HEK293 (cell line): ENCODE measurements around the gene FAM149B1.

Experiments
- FEZF1 ChIP-seq: fragments of 450-650 bp; formaldehyde crosslinking; IDR thresholded peaks from 2 replicates; pipeline ENCODE4 v1.5.1; 2016; ENCODE audit warnings: missing biosample characterization, missing genetic modification characterization
- IKZF3 ChIP-seq: fragments of 450-650 bp; IDR thresholded peaks from 2 replicates; pipeline ENCODE4 v1.5.0; 2018; ENCODE audit warnings: missing biosample characterization, mild to moderate bottlenecking, missing genetic modification characterization, moderate library complexity
- INSM2 ChIP-seq: fragments of 450-650 bp; formaldehyde crosslinking; IDR thresholded peaks from 2 replicates; pipeline ENCODE4 v1.5.1; 2016; ENCODE audit warnings: missing biosample characterization, missing genetic modification characterization
- KLF10 ChIP-seq: fragments of 450-650 bp; IDR thresholded peaks from 2 replicates; pipeline ENCODE4 v1.5.1; 2018; ENCODE audit warnings: missing biosample characterization, mild to moderate bottlenecking, missing genetic modification characterization
- KLF16 ChIP-seq: fragments of 450-650 bp; formaldehyde crosslinking; IDR thresholded peaks from 2 replicates; pipeline ENCODE4 v1.5.1; 2017; ENCODE audit warnings: missing biosample characterization, missing genetic modification characterization
- KLF8 ChIP-seq: fragments of 450-650 bp; formaldehyde crosslinking; IDR thresholded peaks from 2 replicates; pipeline ENCODE4 v1.5.1; 2016; ENCODE audit warnings: missing biosample characterization, missing genetic modification characterization
- KLF9 ChIP-seq: fragments of 450-650 bp; formaldehyde crosslinking; IDR thresholded peaks from 2 replicates; pipeline ENCODE4 v1.5.1; 2016; ENCODE audit warnings: missing biosample characterization, missing genetic modification characterization, low read depth
- SP2 ChIP-seq: fragments of 450-650 bp; formaldehyde crosslinking; IDR thresholded peaks from 2 replicates; pipeline ENCODE4 v1.5.1; 2016; ENCODE audit warnings: missing biosample characterization, missing genetic modification characterization
- SP7 ChIP-seq: fragments of 450-650 bp; formaldehyde crosslinking; IDR thresholded peaks from 2 replicates; pipeline ENCODE4 v1.5.1; 2016; ENCODE audit warnings: missing biosample characterization, missing genetic modification characterization
- YY1 ChIP-seq: fragments of 450-650 bp; formaldehyde crosslinking; IDR thresholded peaks from 2 replicates; pipeline ENCODE4 v1.5.1; 2018; ENCODE audit warnings: missing biosample characterization, missing genetic modification characterization
- YY2 ChIP-seq: fragments of 450-650 bp; formaldehyde crosslinking; IDR thresholded peaks from 2 replicates; pipeline ENCODE4 v1.5.1; 2016; ENCODE audit warnings: missing biosample characterization, missing genetic modification characterization
- ZBTB20 ChIP-seq: fragments of 450-650 bp; formaldehyde crosslinking; IDR thresholded peaks from 2 replicates; pipeline ENCODE4 v1.5.1; 2016; ENCODE audit warnings: missing biosample characterization, missing genetic modification characterization
- ZBTB44 ChIP-seq: fragments of 450-650 bp; IDR thresholded peaks from 2 replicates; pipeline ENCODE4 v1.5.1; 2018; ENCODE audit warnings: missing biosample characterization, mild to moderate bottlenecking, missing genetic modification characterization
- ZEB2 ChIP-seq: fragments of 450-650 bp; formaldehyde crosslinking; IDR thresholded peaks from 2 replicates; pipeline ENCODE4 v1.5.1; 2016; ENCODE audit warnings: missing biosample characterization, missing genetic modification characterization
- ZFP69B ChIP-seq: fragments of 450-650 bp; formaldehyde crosslinking; IDR thresholded peaks from 2 replicates; pipeline ENCODE4 v1.5.1; 2016; ENCODE audit warnings: missing biosample characterization, missing genetic modification characterization
- ZNF112 ChIP-seq: fragments of 450-650 bp; formaldehyde crosslinking; IDR thresholded peaks from 2 replicates; pipeline ENCODE4 v1.5.0; 2017; ENCODE audit warnings: missing biosample characterization, missing genetic modification characterization
- ZNF2 ChIP-seq: fragments of 450-650 bp; formaldehyde crosslinking; IDR thresholded peaks from 2 replicates; pipeline ENCODE4 v1.5.1; 2016; ENCODE audit warnings: missing biosample characterization, missing genetic modification characterization
- ZNF335 ChIP-seq: fragments of 450-650 bp; formaldehyde crosslinking; conservative IDR thresholded peaks from 2 replicates; pipeline ENCODE4 v1.5.1; 2016; ENCODE audit warnings: missing biosample characterization, missing genetic modification characterization
- ZNF341 ChIP-seq: fragments of 450-650 bp; formaldehyde crosslinking; IDR thresholded peaks from 2 replicates; pipeline ENCODE4; 2016; ENCODE audit warnings: low read depth, missing biosample characterization, missing genetic modification characterization
- ZNF518A ChIP-seq: fragments of 450-650 bp; formaldehyde crosslinking; conservative IDR thresholded peaks from 2 replicates; pipeline ENCODE4 v1.5.1; 2016; ENCODE audit warnings: low read depth, missing biosample characterization, missing genetic modification characterization
- ZNF560 ChIP-seq: fragments of 450-650 bp; formaldehyde crosslinking; IDR thresholded peaks from 2 replicates; pipeline ENCODE4 v1.5.1; 2017; ENCODE audit warnings: missing biosample characterization, missing genetic modification characterization, borderline replicate concordance
- ZNF580 ChIP-seq: fragments of 450-650 bp; formaldehyde crosslinking; IDR thresholded peaks from 2 replicates; pipeline ENCODE4 v1.5.1; 2016; ENCODE audit warnings: missing biosample characterization, missing genetic modification characterization
- ZNF629 ChIP-seq: fragments of 450-650 bp; formaldehyde crosslinking; IDR thresholded peaks from 2 replicates; pipeline ENCODE4 v1.5.1; 2017; ENCODE audit warnings: missing biosample characterization, missing genetic modification characterization
- ZNF639 ChIP-seq: fragments of 450-650 bp; formaldehyde crosslinking; IDR thresholded peaks from 2 replicates; pipeline ENCODE4 v1.5.1; 2016; ENCODE audit warnings: missing biosample characterization, missing genetic modification characterization
- ZNF660 ChIP-seq: fragments of 450-650 bp; IDR thresholded peaks from 2 replicates; pipeline ENCODE4 v1.5.1; 2018; ENCODE audit warnings: missing biosample characterization, mild to moderate bottlenecking, missing genetic modification characterization
- ZNF670 ChIP-seq: fragments of 450-650 bp; formaldehyde crosslinking; IDR thresholded peaks from 2 replicates; pipeline ENCODE4 v1.5.1; 2016; ENCODE audit warnings: missing biosample characterization, missing genetic modification characterization, low read depth
- ZNF843 ChIP-seq: fragments of 450-650 bp; formaldehyde crosslinking; IDR thresholded peaks from 2 replicates; pipeline ENCODE4 v1.5.1; 2016; ENCODE audit warnings: missing biosample characterization, missing genetic modification characterization
- TF ChIP-seq, protein P1 (sequence below): fragments of 450-650 bp; formaldehyde crosslinking; IDR thresholded peaks from 2 replicates; pipeline ENCODE4 v1.5.1; 2016; ENCODE audit warnings: missing biosample characterization, missing genetic modification characterization

The FAM149B1 gene

GRCh38 chr10:73252445-73253224, 84.7 kb downstream of the FAM149B1 start, which contains the start of gene MRPS16 (continued):
- peak; percentile 61 for TF ChIP-seq KLF10 (tag by site-specific recombination)
- TF ChIP-seq ZNF335 (tag by site-specific recombination): peak; percentile 94
- peak; percentile 85 for TF ChIP-seq SP7 (tag by site-specific recombination)
- TF ChIP-seq KLF16 (tag by site-specific recombination): peak; percentile 95
- TF ChIP-seq ZNF341: peak; percentile 5; the same call in 1 of the 2 replicates
- no peak for TF ChIP-seq ZNF670
- no peak for TF ChIP-seq ZNF112 (tag by site-specific recombination)
- peak; percentile 89; the same call in 1 of the 2 replicates for TF ChIP-seq ZNF2 (tag by site-specific recombination)
- no peak for TF ChIP-seq ZBTB44 (tag by site-specific recombination)
- peak; percentile 65; the same call in 1 of the 2 replicates for TF ChIP-seq ZNF629 (tag by site-specific recombination)
- TF ChIP-seq YY2 (tag by site-specific recombination): peak; percentile 67; the same call in 1 of the 2 replicates
- TF ChIP-seq FEZF1 (tag by site-specific recombination): 0 out of 2 replicates have a peak, but pooled peaks have one; percentile 14
- TF ChIP-seq SP2 (tag by site-specific recombination): peak; percentile 97
- peak; percentile 77; the same call in 1 of the 2 replicates for TF ChIP-seq ZBTB20 (tag by site-specific recombination)
- peak; percentile 98 for TF ChIP-seq KLF9 (tag by site-specific recombination)
- peak; percentile 89 for TF ChIP-seq ZNF518A (tag by site-specific recombination)
- peak; percentile 97 for TF ChIP-seq KLF8 (tag by site-specific recombination)
- peak; percentile 84; the same call in 1 of the 2 replicates for TF ChIP-seq ZNF580 (tag by site-specific recombination)
- peak; percentile 84 for TF ChIP-seq ZNF639
- TF ChIP-seq YY1 (tag by site-specific recombination): peak; percentile 11; the same call in 1 of the 2 replicates
- peak; percentile 45; the same call in 1 of the 2 replicates for TF ChIP-seq ZNF843 (tag by site-specific recombination)
- no peak for TF ChIP-seq ZNF560
- TF ChIP-seq INSM2 (tag by site-specific recombination): peak; percentile 53; the same call in 1 of the 2 replicates
- TF ChIP-seq IKZF3 (tag by site-specific recombination): peak; percentile 91
- TF ChIP-seq ZFP69B (tag by site-specific recombination): no peak
- peak; percentile 67 for TF ChIP-seq ZNF660 (tag by site-specific recombination)
- TF ChIP-seq ZEB2: peak; percentile 90
- TF ChIP-seq, protein P1, sequence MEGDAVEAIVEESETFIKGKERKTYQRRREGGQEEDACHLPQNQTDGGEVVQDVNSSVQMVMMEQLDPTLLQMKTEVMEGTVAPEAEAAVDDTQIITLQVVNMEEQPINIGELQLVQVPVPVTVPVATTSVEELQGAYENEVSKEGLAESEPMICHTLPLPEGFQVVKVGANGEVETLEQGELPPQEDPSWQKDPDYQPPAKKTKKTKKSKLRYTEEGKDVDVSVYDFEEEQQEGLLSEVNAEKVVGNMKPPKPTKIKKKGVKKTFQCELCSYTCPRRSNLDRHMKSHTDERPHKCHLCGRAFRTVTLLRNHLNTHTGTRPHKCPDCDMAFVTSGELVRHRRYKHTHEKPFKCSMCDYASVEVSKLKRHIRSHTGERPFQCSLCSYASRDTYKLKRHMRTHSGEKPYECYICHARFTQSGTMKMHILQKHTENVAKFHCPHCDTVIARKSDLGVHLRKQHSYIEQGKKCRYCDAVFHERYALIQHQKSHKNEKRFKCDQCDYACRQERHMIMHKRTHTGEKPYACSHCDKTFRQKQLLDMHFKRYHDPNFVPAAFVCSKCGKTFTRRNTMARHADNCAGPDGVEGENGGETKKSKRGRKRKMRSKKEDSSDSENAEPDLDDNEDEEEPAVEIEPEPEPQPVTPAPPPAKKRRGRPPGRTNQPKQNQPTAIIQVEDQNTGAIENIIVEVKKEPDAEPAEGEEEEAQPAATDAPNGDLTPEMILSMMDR (tag by site-specific recombination): peak; percentile 53; the same call in 1 of the 2 replicates
